Osteoblast (primary cell): ENCODE data around the gene CAMTA1. TPM values are rescaled to one million over a fixed set of nuclear protein-coding genes. Genes with fewer than 3 reads are reported as not detected.

Experiments
- DNase-seq: peaks from one replicate; pipeline ENCODE4 v3.0.0; 2011; ENCODE audit warnings: low spot score, mixed read lengths; ENCODE audit not compliant: insufficient read length; ENCODE audit errors: missing footprints
- H2AFZ ChIP-seq: 2 replicates; pipeline ENCODE4 v1.6.0; 2011; ENCODE audit warnings: mild to moderate bottlenecking, low read length
- H3K27ac ChIP-seq: 2 replicates; pipeline ENCODE4 v1.5.1; 2011; ENCODE audit warnings: mild to moderate bottlenecking, low read depth, low read length, moderate library complexity
- H3K27me3 ChIP-seq: 2 replicates; pipeline ENCODE4 v1.6.0; 2012; ENCODE audit warnings: mild to moderate bottlenecking, control low read depth, inconsistent platforms, low read length, moderate library complexity; ENCODE audit not compliant: insufficient read depth
- H3K36me3 ChIP-seq: 2 replicates; pipeline ENCODE4 v1.5.1; 2011; ENCODE audit warnings: mild to moderate bottlenecking, low read length, control low read depth, moderate library complexity; ENCODE audit not compliant: insufficient read depth
- H3K4me1 ChIP-seq: 2 replicates; pipeline ENCODE4 v1.5.1; 2011; ENCODE audit warnings: mild to moderate bottlenecking, low read length, control low read depth, moderate library complexity; ENCODE audit not compliant: insufficient read depth
- H3K4me2 ChIP-seq: 2 replicates; pipeline ENCODE4 v1.6.0; 2011; ENCODE audit warnings: mild to moderate bottlenecking, low read length; ENCODE audit not compliant: insufficient read depth
- H3K4me3 ChIP-seq: fragments of 200-600 bp; sonication (generic); 3 replicates; pipeline ENCODE4 v1.5.1; 2012; ENCODE audit warnings: mild to moderate bottlenecking, low read length, inconsistent platforms; ENCODE audit not compliant: insufficient read depth
- H3K79me2 ChIP-seq: 2 replicates; pipeline ENCODE4 v1.6.0; 2012; ENCODE audit warnings: mild to moderate bottlenecking, low read length, control low read depth, inconsistent platforms; ENCODE audit not compliant: insufficient read depth
- H3K9me3 ChIP-seq: 2 replicates; pipeline ENCODE4 v1.5.1; 2011; ENCODE audit warnings: low read depth, low read length, control low read depth
- H4K20me1 ChIP-seq: 2 replicates; pipeline ENCODE4 v1.6.0; 2012; ENCODE audit warnings: mild to moderate bottlenecking, low read length, control low read depth; ENCODE audit not compliant: insufficient read depth
- CTCF ChIP-seq: IDR thresholded peaks from 2 replicates; pipeline ENCODE4 v1.5.1; 2011; ENCODE audit warnings: mild to moderate bottlenecking, low read depth, low read length, moderate library complexity; ENCODE audit errors: extremely low read depth
- total RNA-seq: library from RNA; depleted of rRNA; stranded (reverse); fragments of >200 nt; gene quantifications from 2 replicates; pipeline ENCODE4 v1.2.3, GENCODE V29; 2012

The CAMTA1 gene
- total RNA-seq, 1 donor: 47.4 TPM

DNA sequence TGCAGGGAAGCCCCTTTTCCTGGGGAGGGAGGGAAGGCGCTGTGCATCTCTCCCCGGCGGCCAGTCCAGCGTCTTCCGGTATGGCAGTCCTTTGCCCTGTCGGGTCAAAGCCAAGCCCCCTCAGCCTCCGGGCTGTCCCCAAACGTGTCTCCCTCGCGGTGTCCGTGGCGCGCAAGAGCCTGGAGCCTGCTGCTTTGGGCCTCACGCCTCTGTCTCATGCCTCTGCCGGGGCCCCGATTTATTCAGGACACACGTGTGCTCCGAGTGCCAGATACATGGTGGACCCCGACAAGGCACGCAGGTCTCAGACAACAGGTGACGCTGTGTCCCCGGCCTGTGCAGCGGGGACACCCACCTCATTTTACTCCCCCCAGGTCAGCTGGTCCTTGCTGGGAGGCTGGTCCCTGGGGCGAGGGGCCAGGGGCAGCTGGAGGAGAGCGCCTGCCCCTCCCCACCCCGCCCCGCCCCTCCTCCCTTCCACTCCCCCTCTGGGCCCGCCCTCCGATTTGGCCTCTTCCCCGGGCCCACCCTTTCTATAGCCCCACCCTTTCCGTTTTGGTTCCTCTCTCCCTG, 176.7 kb downstream of the CAMTA1 start:
- no peak for TF ChIP-seq CTCF
- Histone ChIP-seq H3K4me1 (peaks cover 6% of the 10 kb centered on the region), H3K36me3 (no peaks in the 10 kb centered on the region), H3K27me3 (peaks cover 15% of the 10 kb centered on the region), H4K20me1 (no peaks in the 10 kb centered on the region), H3K79me2 (no peaks in the 10 kb centered on the region), H3K27ac (no peak overlapping the region), H3K4me2 (no peak overlapping the region), H2AFZ (no peak overlapping the region), H3K9me3 (no peaks in the 10 kb centered on the region), H3K4me3 (no peak overlapping the region)
- DNase-seq: peak; percentile 27

GRCh38 chr1:6962478-6962995, 177.3 kb downstream of the CAMTA1 start:
- DNase-seq: peak; percentile 44
- Histone ChIP-seq H3K9me3 (no peaks in the 10 kb centered on the region), H3K4me3 (no peak overlapping the region), H3K79me2 (no peaks in the 10 kb centered on the region), H4K20me1 (no peaks in the 10 kb centered on the region), H3K36me3 (no peaks in the 10 kb centered on the region), H2AFZ (no peak overlapping the region), H3K4me2 (no peak overlapping the region), H3K27ac (no peak overlapping the region), H3K4me1 (peaks cover 9% of the 10 kb centered on the region), H3K27me3 (peaks cover 15% of the 10 kb centered on the region)
- no peak for TF ChIP-seq CTCF

DNA sequence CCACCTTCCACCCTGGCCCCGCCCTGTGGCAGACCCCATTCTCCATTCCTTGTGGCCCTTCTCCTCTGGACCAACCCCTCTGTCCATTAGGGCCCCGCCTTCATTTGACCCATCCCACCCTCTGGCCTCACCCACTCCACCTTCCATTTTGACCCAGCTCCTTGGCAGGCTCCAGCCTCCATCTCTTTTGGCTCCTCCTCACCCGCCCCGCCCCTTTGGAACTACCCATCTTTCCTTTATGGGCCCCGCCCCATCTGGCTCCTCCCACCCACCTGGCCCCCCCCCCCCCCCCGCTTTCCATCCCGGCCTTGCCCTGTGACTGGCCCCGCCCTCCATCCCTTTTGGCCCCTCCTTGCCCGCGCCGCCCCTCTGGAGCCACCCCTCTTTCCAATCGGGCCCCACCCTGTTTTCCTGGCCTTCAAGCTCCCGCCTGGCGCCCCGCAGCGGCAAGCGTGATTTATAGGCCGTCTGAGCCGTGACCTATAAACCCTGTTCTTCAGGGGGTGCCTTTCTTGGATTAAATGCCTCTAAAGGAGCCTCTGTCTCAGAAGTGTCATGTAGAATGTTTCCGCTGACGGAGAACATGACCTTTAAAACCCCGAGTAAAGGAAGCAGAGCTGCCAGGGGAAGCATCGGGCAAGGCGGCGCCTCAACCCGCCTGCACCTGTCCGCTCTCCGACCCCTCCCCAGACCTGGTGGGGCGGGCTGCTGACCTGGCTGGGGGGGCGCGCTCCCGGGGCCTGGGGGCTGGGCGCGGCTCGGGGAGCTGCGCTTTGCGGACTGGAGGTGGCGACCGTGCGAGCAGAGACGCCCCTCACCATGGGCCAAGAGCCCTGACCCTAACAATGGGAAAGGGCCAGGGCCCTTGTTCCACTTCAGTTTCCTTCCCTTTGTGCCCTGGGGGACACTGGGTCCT, 178.0 kb downstream of the CAMTA1 start:
- H4K20me1 ChIP-seq: no peaks in the 10 kb centered on the region
- no peaks in the 10 kb centered on the region for H3K9me3 ChIP-seq
- no peaks in the 10 kb centered on the region for H3K79me2 ChIP-seq
- H3K36me3 ChIP-seq: no peaks in the 10 kb centered on the region
- no peak overlapping the region for H2AFZ ChIP-seq
- H3K27ac ChIP-seq: no peak overlapping the region
- peaks cover 13% of the 10 kb centered on the region for H3K4me1 ChIP-seq
- H3K4me2 ChIP-seq: no peak overlapping the region
- DNase-seq: peak; percentile 65
- peaks cover 15% of the 10 kb centered on the region for H3K27me3 ChIP-seq
- TF ChIP-seq CTCF: no peak
- H3K4me3 ChIP-seq: no peak overlapping the region

DNA sequence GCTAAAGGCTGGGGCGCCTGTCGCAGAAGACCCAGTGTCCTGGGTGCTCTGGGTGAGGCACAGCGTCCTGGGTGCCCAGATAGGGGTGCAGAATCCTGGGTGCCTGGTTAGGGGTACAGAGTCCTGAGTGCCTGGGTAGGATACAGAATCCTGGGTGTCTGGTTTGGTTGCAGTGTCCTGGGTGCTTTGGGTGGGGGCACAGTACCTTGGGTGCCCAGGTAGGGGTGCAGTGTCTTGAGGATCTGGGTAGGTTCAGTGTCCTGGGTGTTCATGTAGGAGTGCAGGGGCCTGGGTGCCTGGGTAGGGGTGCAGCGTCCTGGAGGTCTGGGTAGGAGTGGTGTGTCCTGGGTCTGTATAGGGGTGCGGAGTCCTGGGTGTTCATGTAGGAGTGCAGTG, 178.7 kb downstream of the CAMTA1 start:
- no peaks in the 10 kb centered on the region for H4K20me1 ChIP-seq
- no peaks in the 10 kb centered on the region for H3K9me3 ChIP-seq
- H2AFZ ChIP-seq: no peak overlapping the region
- H3K79me2 ChIP-seq: no peaks in the 10 kb centered on the region
- H3K4me1 ChIP-seq: peaks cover 14% of the 10 kb centered on the region
- TF ChIP-seq CTCF: no peak
- no peaks in the 10 kb centered on the region for H3K36me3 ChIP-seq
- H3K4me2 ChIP-seq: no peak overlapping the region
- peaks cover 15% of the 10 kb centered on the region for H3K27me3 ChIP-seq
- no peak overlapping the region for H3K4me3 ChIP-seq
- H3K27ac ChIP-seq: no peak overlapping the region
- DNase-seq: peak; percentile 47
